Activated CD4-positive, alpha-beta T cell treated with anti-CD3 and anti-CD28 coated beads for 36 hours (primary cell): Measurements from ENCODE around the gene HOXA9. TPM values are rescaled to one million over a fixed set of nuclear protein-coding genes. Genes with fewer than 3 reads are reported as not detected.

ENCODE experiments used
- ATAC-seq: fragments of 200-7000 bp; cut with Tn5 transposase; one replicate; pipeline ENCODE4 v1.10.0; 2021; ENCODE audit warnings: mild to moderate bottlenecking, moderate library complexity
- CTCF ChIA-PET: fragments of 350-600 bp; sonication (Branson Sonifier 250); formaldehyde crosslinking; loops from one replicate; lab custom pipeline; 2021; ENCODE audit warnings: antibody characterized with exemption; lab: Charles Lee
- POLR2A ChIA-PET: fragments of 350-600 bp; sonication (Branson Sonifier 250); formaldehyde crosslinking; loops from one replicate; lab custom pipeline; 2021; ENCODE audit warnings: antibody characterized with exemption, inconsistent platforms; lab: Charles Lee
- DNase-seq: peaks from one replicate; pipeline ENCODE4 v3.0.0-alpha.2; 2020
- H3K27ac Mint-ChIP-seq: one replicate; pipeline ENCODE4 v1.8.0; 2021; ENCODE audit warnings: mixed read lengths
- H3K27me3 Mint-ChIP-seq: one replicate; pipeline ENCODE4 v1.8.0; 2021; ENCODE audit warnings: mixed read lengths
- H3K36me3 Mint-ChIP-seq: one replicate; pipeline ENCODE4 v1.8.0; 2021; ENCODE audit warnings: low read depth, mixed read lengths
- H3K4me1 Mint-ChIP-seq: one replicate; pipeline ENCODE4 v1.8.0; 2021; ENCODE audit warnings: mixed read lengths
- H3K4me3 Mint-ChIP-seq: one replicate; pipeline ENCODE4 v1.8.0; 2021; ENCODE audit warnings: mild to moderate bottlenecking, moderate library complexity, mixed read lengths
- H3K9me3 Mint-ChIP-seq: one replicate; pipeline ENCODE4 v1.8.0; 2021; ENCODE audit warnings: low read depth, mixed read lengths
- intact Hi-C, 2 experiments: fragments of 100-400 bp; cut with DNase I in 1 of 2; cut with micrococcal nuclease in 1 of 2; formaldehyde crosslinking; loops; one replicate each; pipeline versions ENCODE4 v1.14.2 to v1.15.1; 2022 to 2024; cut with DNase I, micrococcal nuclease
- total RNA-seq, 2 experiments: library from RNA; stranded (reverse); gene quantifications; one replicate each; pipeline ENCODE4 v1.2.3, GENCODE V29; 2021

Gene HOXA9
- total RNA-seq, 2 experiments from 2014 or later: not detected

DNA sequence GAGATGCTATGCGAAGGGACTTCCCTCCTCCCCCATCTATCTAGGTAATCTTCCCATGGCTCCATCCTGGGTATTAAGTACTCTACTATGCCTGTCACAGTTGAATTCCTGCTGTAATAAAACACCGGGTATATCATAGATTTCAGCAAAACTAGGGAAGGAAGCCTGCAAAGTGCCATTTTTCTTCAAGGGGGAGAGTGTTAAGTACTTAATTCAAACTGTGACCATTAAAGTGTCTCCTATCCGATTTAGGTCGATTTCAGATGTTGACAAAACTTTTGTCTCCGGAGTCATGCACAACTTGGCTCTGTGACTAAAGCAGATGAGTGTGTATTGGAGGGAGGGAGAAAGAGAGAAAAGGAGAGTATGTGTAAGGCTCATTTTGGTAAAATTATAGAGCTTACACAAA lies 39.3 kb downstream of the HOXA9 start:
- ATAC-seq (no peak), DNase-seq (no peak)
- no peaks in the 10 kb centered on the region for H3K9me3 Mint-ChIP-seq
- POLR2A ChIA-PET: no interaction called here
- H3K27ac Mint-ChIP-seq: no peak overlapping the region
- no peaks in the 10 kb centered on the region for H3K36me3 Mint-ChIP-seq
- peaks cover 29% of the 10 kb centered on the region for H3K27me3 Mint-ChIP-seq
- CTCF ChIA-PET: no interaction called here
- intact Hi-C loops: no loop called here
- no peak overlapping the region for H3K4me3 Mint-ChIP-seq
- no peaks in the 10 kb centered on the region for H3K4me1 Mint-ChIP-seq

GRCh38 chr7:27124902-27125689 lies 40.2 kb downstream of the HOXA9 start:
- peaks cover 29% of the 10 kb centered on the region for H3K27me3 Mint-ChIP-seq
- no peaks in the 10 kb centered on the region for H3K36me3 Mint-ChIP-seq
- no peaks in the 10 kb centered on the region for H3K4me1 Mint-ChIP-seq
- ATAC-seq: no peak
- intact Hi-C loops: no loop called here
- POLR2A ChIA-PET: no interaction called here
- CTCF ChIA-PET: interaction anchor here (0.9 kb wide), 1 partner anchor 60 kb away, joined by 3 read pairs; the partner anchor contains the start of gene HOXA11
- no peaks in the 10 kb centered on the region for H3K9me3 Mint-ChIP-seq
- DNase-seq: no peak
- no peak overlapping the region for H3K4me3 Mint-ChIP-seq
- H3K27ac Mint-ChIP-seq: no peak overlapping the region

DNA sequence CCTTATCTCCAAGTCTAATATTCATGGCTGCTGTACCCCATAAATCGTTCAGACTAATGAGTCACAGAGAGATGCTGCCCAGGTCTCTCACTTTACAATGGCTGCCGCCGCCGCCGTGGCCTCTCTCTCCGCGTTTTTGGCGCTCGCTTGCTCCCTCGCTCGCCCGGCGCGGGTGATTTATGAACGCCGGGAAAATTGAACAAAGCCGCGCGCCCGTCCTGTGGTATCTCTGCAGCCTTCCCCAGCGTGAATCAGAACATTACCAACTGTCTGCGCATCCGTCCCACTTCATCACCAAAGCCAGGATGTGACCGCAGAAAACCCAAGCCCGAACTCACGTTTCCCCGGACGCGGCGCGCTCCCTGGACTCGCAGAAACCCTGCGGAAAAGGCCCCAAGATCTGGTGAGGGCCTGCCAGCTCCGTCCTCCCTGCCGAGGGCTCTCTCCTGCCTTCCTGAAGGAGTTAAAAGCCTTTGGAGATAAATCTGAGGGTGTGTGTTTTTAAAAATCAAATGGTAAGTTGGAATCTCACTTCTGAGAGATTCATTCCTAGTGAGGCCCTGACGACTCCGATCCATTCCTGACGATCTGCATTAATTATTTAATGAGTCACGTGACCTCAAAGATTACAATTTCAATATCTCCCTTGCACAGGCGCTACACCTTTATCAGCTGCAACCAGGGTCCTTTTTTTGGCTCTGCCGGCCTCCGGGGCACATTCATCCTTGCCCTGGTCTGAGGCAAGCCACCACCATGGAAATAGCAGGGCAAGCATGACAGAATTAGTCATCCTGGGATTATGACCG lies 41.0 kb downstream of the HOXA9 start:
- DNase-seq: no peak
- no peaks in the 10 kb centered on the region for H3K4me1 Mint-ChIP-seq
- H3K27me3 Mint-ChIP-seq: peaks cover 29% of the 10 kb centered on the region
- POLR2A ChIA-PET: no interaction called here
- no peaks in the 10 kb centered on the region for H3K36me3 Mint-ChIP-seq
- H3K4me3 Mint-ChIP-seq: no peak overlapping the region
- no peak for ATAC-seq
- CTCF ChIA-PET: interaction anchor here (0.9 kb wide), 1 partner anchor 61 kb away, joined by 3 read pairs; the partner anchor contains the start of gene HOXA11
- H3K9me3 Mint-ChIP-seq: no peaks in the 10 kb centered on the region
- no peak overlapping the region for H3K27ac Mint-ChIP-seq
- intact Hi-C loops: no loop called here

DNA sequence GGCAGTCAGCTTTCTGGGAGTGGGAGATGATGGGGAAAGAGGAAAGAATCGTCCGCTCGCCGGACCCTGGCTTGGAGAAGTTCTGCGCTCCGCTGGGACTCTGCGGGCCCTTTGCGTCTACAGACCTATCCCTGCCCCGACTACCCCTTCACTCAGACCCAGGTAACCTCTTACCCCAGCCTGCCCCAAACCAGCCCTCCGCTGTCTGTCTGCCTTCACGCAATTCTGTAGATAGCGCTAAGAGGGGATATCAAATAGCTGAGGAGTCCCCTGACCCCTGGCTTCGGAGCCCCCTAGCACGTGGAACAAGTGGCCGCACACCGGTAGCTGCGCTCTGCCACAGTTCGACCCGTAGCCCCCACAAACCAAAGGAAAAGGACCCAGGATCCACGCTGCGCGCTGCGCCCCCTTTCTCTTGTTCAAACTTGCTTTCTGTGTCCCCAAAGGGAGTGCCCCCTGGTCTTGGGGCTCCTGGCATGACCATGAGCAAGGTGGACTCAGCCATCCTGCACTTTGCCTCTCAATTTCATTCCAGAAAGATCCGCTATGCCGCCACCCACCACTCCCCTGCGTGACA lies 41.8 kb downstream of the HOXA9 start:
- intact Hi-C loops: no loop called here
- Mint-ChIP-seq H3K4me1 (no peaks in the 10 kb centered on the region), H3K4me3 (no peak overlapping the region), H3K27me3 (peaks cover 24% of the 10 kb centered on the region), H3K9me3 (no peaks in the 10 kb centered on the region), H3K36me3 (no peaks in the 10 kb centered on the region), H3K27ac (no peak overlapping the region)
- CTCF ChIA-PET: no interaction called here
- ATAC-seq: no peak
- POLR2A ChIA-PET: no interaction called here
- no peak for DNase-seq

- peaks cover 23% of the 10 kb centered on the region for H3K27me3 Mint-ChIP-seq
- H3K4me3 Mint-ChIP-seq: no peak overlapping the region
- ChIA-PET POLR2A (no interaction called here), CTCF (no interaction called here)
- no peak overlapping the region for H3K27ac Mint-ChIP-seq
- H3K9me3 Mint-ChIP-seq: no peaks in the 10 kb centered on the region
- no peaks in the 10 kb centered on the region for H3K4me1 Mint-ChIP-seq
- no peaks in the 10 kb centered on the region for H3K36me3 Mint-ChIP-seq
- intact Hi-C loops: no loop called here
- DNase-seq (no peak), ATAC-seq (no peak)
These were observed 42.3 kb downstream of the HOXA9 start for GRCh38 chr7:27123007-27123476.

GRCh38 chr7:27122077-27122910 lies 43.0 kb downstream of the HOXA9 start:
- no peak overlapping the region for H3K4me3 Mint-ChIP-seq
- ATAC-seq (no peak), DNase-seq (no peak)
- peaks cover 23% of the 10 kb centered on the region for H3K27me3 Mint-ChIP-seq
- no peak overlapping the region for H3K27ac Mint-ChIP-seq
- H3K9me3 Mint-ChIP-seq: no peaks in the 10 kb centered on the region
- H3K36me3 Mint-ChIP-seq: no peaks in the 10 kb centered on the region
- no peaks in the 10 kb centered on the region for H3K4me1 Mint-ChIP-seq
- ChIA-PET CTCF (no interaction called here), POLR2A (no interaction called here)
- intact Hi-C loops: no loop called here

DNA sequence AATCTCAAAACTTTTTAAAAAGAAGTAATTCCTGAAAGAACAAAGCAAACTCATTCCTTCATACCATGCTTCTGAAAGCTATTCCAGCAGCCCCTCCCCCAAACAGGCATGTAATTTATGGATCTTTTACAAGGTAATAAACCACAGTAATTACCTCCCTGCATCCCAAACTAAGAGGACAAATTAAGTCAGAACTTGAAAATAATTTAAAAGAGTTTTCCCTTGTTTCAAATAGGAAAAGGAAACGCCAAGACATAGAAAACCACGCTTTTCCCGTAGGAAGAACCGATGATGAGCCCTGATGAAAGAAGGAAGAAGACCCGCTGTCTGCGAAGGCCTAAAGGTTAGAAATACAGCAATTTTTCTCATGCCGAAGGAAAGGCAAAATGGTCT lies 43.7 kb downstream of the HOXA9 start:
- H3K27ac Mint-ChIP-seq: no peak overlapping the region
- CTCF ChIA-PET: no interaction called here
- no peak for ATAC-seq

DNA sequence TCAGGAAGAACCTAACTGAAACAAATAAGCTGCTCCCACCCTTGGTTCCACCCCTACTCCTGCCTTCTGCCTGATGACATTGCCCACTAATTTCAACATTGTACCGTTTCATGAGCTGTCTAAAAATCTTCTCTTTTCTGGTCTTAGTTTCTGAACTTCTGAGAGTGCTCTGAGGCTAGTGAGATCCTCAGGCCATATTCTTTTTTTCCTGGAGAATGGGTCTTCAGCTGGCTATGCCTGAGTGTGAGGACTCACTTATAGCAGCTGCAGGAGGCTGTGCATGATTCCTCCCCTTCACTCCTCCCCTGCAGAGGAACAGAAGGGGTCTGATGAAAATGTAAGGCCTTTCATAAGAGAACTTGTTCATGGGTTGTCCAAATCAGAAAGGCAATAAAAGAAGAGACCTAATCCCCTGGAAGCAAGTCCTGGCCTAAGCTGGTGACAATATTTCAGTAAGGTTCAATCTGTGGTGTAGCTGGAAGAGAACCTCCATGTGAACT lies 45.9 kb downstream of the HOXA9 start:
- H3K27me3 Mint-ChIP-seq: peaks cover 6% of the 10 kb centered on the region
- H3K36me3 Mint-ChIP-seq: no peaks in the 10 kb centered on the region
- H3K4me3 Mint-ChIP-seq: no peak overlapping the region
- no peak for DNase-seq
- CTCF ChIA-PET: interaction anchor here (0.7 kb wide), 1 partner anchor 22 kb away, joined by 3 read pairs; no protein-coding TSS in a partner anchor
- no peaks in the 10 kb centered on the region for H3K9me3 Mint-ChIP-seq
- no peak for ATAC-seq
- H3K4me1 Mint-ChIP-seq: no peaks in the 10 kb centered on the region
- POLR2A ChIA-PET: no interaction called here
- intact Hi-C loops: no loop called here
- no peak overlapping the region for H3K27ac Mint-ChIP-seq

More for the DNA sequence above, 43.7 kb downstream of the HOXA9 start:
- Mint-ChIP-seq H3K27me3 (peaks cover 20% of the 10 kb centered on the region), H3K36me3 (no peaks in the 10 kb centered on the region), H3K9me3 (no peaks in the 10 kb centered on the region), H3K4me3 (no peak overlapping the region), H3K4me1 (no peaks in the 10 kb centered on the region)
- DNase-seq: no peak
- POLR2A ChIA-PET: no interaction called here
- intact Hi-C loops: no loop called here

DNA sequence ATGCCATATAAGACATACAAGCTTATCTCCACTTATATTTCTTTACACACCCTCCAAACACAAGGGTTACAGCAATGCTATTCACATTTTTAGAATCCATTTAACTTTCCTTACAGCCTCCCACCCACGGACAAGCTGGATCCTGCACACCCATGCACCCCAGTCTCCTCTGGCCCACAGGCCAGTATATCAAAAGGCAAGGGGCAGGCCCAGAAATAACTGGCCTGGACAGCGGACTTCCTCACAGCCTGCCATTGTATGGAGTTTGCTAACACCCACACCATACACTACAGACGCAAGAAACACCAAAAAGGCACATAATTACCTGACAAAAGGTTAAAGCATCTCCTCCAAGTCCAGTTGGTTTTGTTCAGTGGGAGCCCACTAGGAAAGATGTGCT lies 46.8 kb downstream of the HOXA9 start:
- Mint-ChIP-seq H3K9me3 (no peaks in the 10 kb centered on the region), H3K27ac (no peak overlapping the region), H3K27me3 (peaks cover 4% of the 10 kb centered on the region), H3K4me1 (no peaks in the 10 kb centered on the region), H3K4me3 (no peak overlapping the region), H3K36me3 (no peaks in the 10 kb centered on the region)
- ChIA-PET POLR2A (no interaction called here), CTCF (interaction anchor here (0.6 to 0.7 kb wide), 2 partner anchors 8 to 261 kb away, joined by 3 to 4 read pairs; no protein-coding TSS in a partner anchor)
- intact Hi-C loops: no loop called here
- no peak for ATAC-seq
- no peak for DNase-seq

DNA sequence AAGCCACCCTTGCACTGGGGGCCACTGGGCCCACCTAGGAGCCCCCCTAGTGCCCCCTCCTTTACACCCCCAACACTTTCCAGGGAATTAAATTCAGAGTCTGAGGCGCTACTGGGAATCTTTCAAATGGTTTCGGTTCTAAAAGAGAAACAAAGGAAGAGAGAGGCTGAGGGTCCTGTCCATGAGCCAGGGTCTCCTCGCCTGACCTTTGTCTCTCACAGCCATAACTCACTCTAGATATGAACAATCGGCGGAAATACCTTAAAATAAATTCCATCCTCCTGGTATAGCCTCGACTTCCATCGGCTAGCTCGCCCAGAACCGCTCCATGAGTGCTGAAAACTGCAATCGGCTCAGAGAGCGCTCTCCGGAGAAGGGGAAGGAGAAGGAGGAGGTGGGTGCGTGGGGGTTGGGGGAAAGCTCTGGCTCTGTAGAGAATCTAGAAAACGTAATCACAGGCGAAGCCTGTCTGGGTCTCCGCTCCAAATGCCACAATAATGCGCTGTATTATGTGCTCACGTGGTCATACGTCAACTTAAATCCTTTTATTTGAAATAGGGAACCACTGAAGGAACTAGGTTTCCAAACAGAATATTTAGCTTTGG lies 47.3 kb downstream of the HOXA9 start:
- no peak overlapping the region for H3K27ac Mint-ChIP-seq
- ATAC-seq (no peak), DNase-seq (no peak)
- POLR2A ChIA-PET: no interaction called here
- H3K27me3 Mint-ChIP-seq: peaks cover 6% of the 10 kb centered on the region
- H3K4me3 Mint-ChIP-seq: no peak overlapping the region
- H3K36me3 Mint-ChIP-seq: no peaks in the 10 kb centered on the region
- intact Hi-C loops: no loop called here
- CTCF ChIA-PET: interaction anchor here (0.6 to 0.7 kb wide), 2 partner anchors 9 to 261 kb away, joined by 3 to 4 read pairs; no protein-coding TSS in a partner anchor
- H3K4me1 Mint-ChIP-seq: no peaks in the 10 kb centered on the region
- H3K9me3 Mint-ChIP-seq: no peaks in the 10 kb centered on the region
